ENCODE data around the gene MILR1.
"Not testable (repeated sequence)": the region's sequence is repeated elsewhere in the genome, so short reads cannot be mapped to it uniquely, and the experiment has no call there.

GRCh38 chr17:64459818-64460217 is 10.9 kb downstream of the MILR1 start:
- TF ChIP-seq POLR2A (IDR thresholded peaks at IDR 0.05; ENCODE audit: low read depth, low read length); POLR2AphosphoS5 (IDR thresholded peaks at IDR 0.05; ENCODE audit: low read depth, low read length); TAF1 (IDR thresholded peaks at IDR 0.05; ENCODE audit: borderline replicate concordance, low read depth, low read length): not testable (repeated sequence)
